HCT116 (cell line): ENCODE results near the gene RAB26. TPM values are rescaled to one million over a fixed set of nuclear protein-coding genes. Genes with fewer than 3 reads are reported as not detected.

Experiments used
- ATAC-seq: fragments of 200-7000 bp; cut with Tn5 transposase; 2 replicates; pipeline ENCODE4 v1.9.1; 2020; ENCODE audit warnings: mild to moderate bottlenecking, moderate library complexity
- BruUV-seq: library from RNA; stranded (reverse); fragments of 400-500 nt; replicated peaks from 2 replicates; lab custom pipeline; 2021; lab: Mats Ljungman, UMichigan
- CTCF ChIA-PET: fragments of 300-600 bp; sonication (Branson Sonifier 250); formaldehyde crosslinking; loops from one replicate; lab custom pipeline; 2021; ENCODE audit warnings: antibody characterized with exemption; lab: Charles Lee
- POLR2A ChIA-PET: fragments of 300-600, 350-600 bp; sonication (Branson Sonifier 250); formaldehyde crosslinking; loops from one replicate; lab custom pipeline; 2021; ENCODE audit warnings: antibody characterized with exemption; lab: Charles Lee
- RAD21 ChIA-PET, 2 experiments: fragments of 300-600 bp; sonication (Branson Sonifier 250); formaldehyde crosslinking; loops; one replicate each; lab custom pipeline; 2023; ENCODE audit warnings: low total read pairs in 2 of 2; ENCODE audit not compliant: uncharacterized antibody in 2 of 2, unreplicated experiment in 2 of 2, low non-redundant PET in 1 of 2; lab: Charles Lee
- DNase-seq: peaks from one replicate; pipeline ENCODE4 v3.0.0-alpha.2; 2010; ENCODE audit warnings: low read depth, low spot score
- H2AFZ ChIP-seq: fragments of 200-600 bp; shearing (Covaris generic), sonication (generic); 2 replicates; pipeline ENCODE4 v1.6.1; 2017; ENCODE audit warnings: low read depth, mixed run types, mixed read lengths, antibody characterized with exemption, low read length; ENCODE audit not compliant: poor library complexity, severe bottlenecking
- H3K27ac ChIP-seq: 2 replicates; pipeline ENCODE4 v1.5.1; 2012; ENCODE audit warnings: low read depth, low read length
- H3K27me3 ChIP-seq: fragments of 200-600 bp; sonication (generic); 2 replicates; pipeline ENCODE4 v1.6.1; 2016; ENCODE audit warnings: mixed run types, low read length, mixed read lengths; ENCODE audit not compliant: insufficient read depth
- H3K36me3 ChIP-seq, 2 experiments: fragments of 200-500 bp in 1 of 2; fragments of 200-600 bp in 1 of 2; sonication (Bioruptor generic) in 1 of 2; sonication (generic) in 1 of 2; 2 replicates each; pipeline versions ENCODE4 v1.5.1 to v1.6.1; 2014 to 2016; ENCODE audit warnings: low read length in 2 of 2, inconsistent platforms in 1 of 2, mixed read lengths in 1 of 2, mixed run types in 1 of 2; ENCODE audit not compliant: insufficient read depth in 2 of 2, control insufficient read depth in 1 of 2
- H3K4me1 ChIP-seq, 2 experiments: fragments of 200-600 bp in 1 of 2; sonication (generic) in 1 of 2; 2 replicates each; pipeline versions ENCODE4 v1.5.1 to v1.6.1; 2012 to 2017; ENCODE audit warnings: low read length in 2 of 2, inconsistent platforms in 1 of 2, mild to moderate bottlenecking in 1 of 2, mixed read lengths in 1 of 2, mixed run types in 1 of 2, moderate library complexity in 1 of 2; ENCODE audit not compliant: insufficient read depth in 2 of 2, control insufficient read depth in 1 of 2
- H3K4me2 ChIP-seq: fragments of 200-600 bp; sonication (generic); 2 replicates; pipeline ENCODE4 v1.6.1; 2017; ENCODE audit warnings: mixed run types, low read length, mixed read lengths
- H3K4me3 ChIP-seq, 2 experiments: fragments of 200-600 bp in 1 of 2; sonication (generic) in 1 of 2; replicated peaks in 1 of 2; 2 replicates each; pipeline ENCODE4 v1.5.1; 2011 to 2016; ENCODE audit warnings: low read length in 2 of 2, control low read depth in 1 of 2, low read depth in 1 of 2, mild to moderate bottlenecking in 1 of 2, mixed read lengths in 1 of 2, mixed run types in 1 of 2
- H3K79me2 ChIP-seq: fragments of 200-600 bp; sonication (generic); 2 replicates; pipeline ENCODE4 v1.6.1; 2017; ENCODE audit warnings: mild to moderate bottlenecking, mixed run types, low read length, moderate library complexity, mixed read lengths; ENCODE audit not compliant: insufficient read depth
- H3K9ac ChIP-seq: fragments of 200-600 bp; sonication (generic); 2 replicates; pipeline ENCODE4 v1.6.1; 2016; ENCODE audit warnings: low read length, mixed read lengths
- H3K9me2 ChIP-seq: fragments of 200-600 bp; sonication (generic), shearing (Covaris generic); 2 replicates; pipeline ENCODE4 v1.6.1; 2017; ENCODE audit warnings: mixed run types, mild to moderate bottlenecking, moderate library complexity; ENCODE audit not compliant: insufficient read depth
- H3K9me3 ChIP-seq, 2 experiments: fragments of 200-500 bp in 1 of 2; fragments of 200-600 bp in 1 of 2; sonication (Bioruptor generic) in 1 of 2; sonication (generic) in 1 of 2; 2 replicates each; pipeline ENCODE4 v1.6.1; 2014 to 2017; ENCODE audit warnings: low read length in 2 of 2, mixed read lengths in 2 of 2, inconsistent platforms in 1 of 2, low read depth in 1 of 2, mild to moderate bottlenecking in 1 of 2, mixed run types in 1 of 2, moderate library complexity in 1 of 2; ENCODE audit not compliant: control insufficient read depth in 1 of 2, insufficient read depth in 1 of 2
- H4K20me1 ChIP-seq: fragments of 200-600 bp; sonication (generic), shearing (Covaris generic); 2 replicates; pipeline ENCODE4 v1.6.1; 2017; ENCODE audit warnings: mixed run types, mild to moderate bottlenecking, moderate library complexity; ENCODE audit not compliant: insufficient read depth
- CBX3 ChIP-seq: IDR thresholded peaks from 2 replicates; pipeline ENCODE4 v1.6.1; 2012; ENCODE audit warnings: low read depth
- CEBPB ChIP-seq: IDR thresholded peaks from 2 replicates; pipeline ENCODE4 v1.6.1; 2012; ENCODE audit warnings: low read depth
- CTCF ChIP-seq, 3 experiments: fragments of 200-600 bp in 1 of 3; sonication (generic) in 1 of 3; IDR thresholded peaks in 2 of 3; conservative IDR thresholded peaks in 1 of 3; 2 replicates each; pipeline ENCODE4 v1.5.1; 2012 to 2017; ENCODE audit warnings: low read depth in 2 of 3, low read length in 2 of 3, antibody characterized with exemption in 1 of 3, borderline replicate concordance in 1 of 3, control low read depth in 1 of 3, mild to moderate bottlenecking in 1 of 3, mixed read lengths in 1 of 3, mixed run types in 1 of 3, moderate library complexity in 1 of 3; ENCODE audit not compliant: insufficient read depth in 1 of 3
- EGR1 ChIP-seq: IDR thresholded peaks from 2 replicates; pipeline ENCODE4 v1.6.1; 2012; ENCODE audit warnings: low read depth
- ELF1 ChIP-seq: IDR thresholded peaks from 2 replicates; pipeline ENCODE4 v1.6.1; 2012; ENCODE audit warnings: low read depth, borderline replicate concordance
- FOSL1 ChIP-seq: IDR thresholded peaks from 2 replicates; pipeline ENCODE4 v1.6.1; 2012; ENCODE audit warnings: low read depth
- POLR2A ChIP-seq: IDR thresholded peaks from 2 replicates; pipeline ENCODE4 v1.7.0; 2011; ENCODE audit warnings: borderline replicate concordance; ENCODE audit not compliant: insufficient read depth, insufficient read length; ENCODE audit errors: extremely low read depth
- POLR2AphosphoS5 ChIP-seq: IDR thresholded peaks from 2 replicates; pipeline ENCODE4 v1.6.1; 2011; ENCODE audit warnings: mild to moderate bottlenecking, low read depth, low read length, moderate library complexity
- SP1 ChIP-seq: IDR thresholded peaks from 2 replicates; pipeline ENCODE4 v1.6.1; 2012; ENCODE audit warnings: low read depth
- SRF ChIP-seq: IDR thresholded peaks from 2 replicates; pipeline ENCODE4 v1.6.1; 2012; ENCODE audit warnings: low read depth
- TCF7L2 ChIP-seq: IDR thresholded peaks from 2 replicates; pipeline ENCODE4 v1.7.0; 2011; ENCODE audit warnings: borderline replicate concordance, inconsistent platforms; ENCODE audit not compliant: insufficient read depth, insufficient read length; ENCODE audit errors: extremely low read depth
- ZBTB33 ChIP-seq: IDR thresholded peaks from 2 replicates; pipeline ENCODE4 v1.6.1; 2011; ENCODE audit warnings: mild to moderate bottlenecking, low read length, moderate library complexity; ENCODE audit not compliant: insufficient replicate concordance; ENCODE audit errors: extremely low read depth
- ZFX ChIP-seq: fragments of 450-650 bp; IDR thresholded peaks from 2 replicates; pipeline ENCODE4 v1.6.1; 2017
- intact Hi-C: fragments of 100-400 bp; cut with micrococcal nuclease; formaldehyde crosslinking; loops from 2 replicates; pipeline ENCODE4 v1.10.0; 2022
- total RNA-seq: library from RNA; stranded (reverse); gene quantifications from one replicate; pipeline ENCODE4 v1.2.1, GENCODE V29; 2021; ENCODE audit not compliant: unreplicated experiment
- TF ChIP-seq, protein P1 (sequence below): IDR thresholded peaks from 2 replicates; pipeline ENCODE4 v1.6.1; 2012; ENCODE audit warnings: low read depth
- TF ChIP-seq, protein P2 (sequence below): IDR thresholded peaks from 2 replicates; pipeline ENCODE4 v1.6.1; 2012

RAB26 gene
- total RNA-seq, 1 experiment from 2014 or later, result 44.9 TPM

GRCh38 chr16:2189252-2189893 lies 40.9 kb downstream of the RAB26 start:
- H3K4me1 ChIP-seq, result peaks cover 0 to 4% of the 10 kb centered on the region in 2 experiments; a peak in 3 of 4 replicates
- ChIA-PET POLR2A (interaction anchor here (1.2 kb wide), 1 partner anchor 34 kb away, joined by 3 read pairs; the partner anchor contains the start of gene TRAF7), CTCF (no interaction called here), RAD21 (no interaction called here)
- no peaks in the 10 kb centered on the region for H3K27me3 ChIP-seq
- no peaks in the 10 kb centered on the region for H3K79me2 ChIP-seq
- no peak overlapping the region for H3K9ac ChIP-seq
- TF ChIP-seq FOSL1, result no peak
- no peak for TF ChIP-seq ZBTB33
- TF ChIP-seq, protein P1, sequence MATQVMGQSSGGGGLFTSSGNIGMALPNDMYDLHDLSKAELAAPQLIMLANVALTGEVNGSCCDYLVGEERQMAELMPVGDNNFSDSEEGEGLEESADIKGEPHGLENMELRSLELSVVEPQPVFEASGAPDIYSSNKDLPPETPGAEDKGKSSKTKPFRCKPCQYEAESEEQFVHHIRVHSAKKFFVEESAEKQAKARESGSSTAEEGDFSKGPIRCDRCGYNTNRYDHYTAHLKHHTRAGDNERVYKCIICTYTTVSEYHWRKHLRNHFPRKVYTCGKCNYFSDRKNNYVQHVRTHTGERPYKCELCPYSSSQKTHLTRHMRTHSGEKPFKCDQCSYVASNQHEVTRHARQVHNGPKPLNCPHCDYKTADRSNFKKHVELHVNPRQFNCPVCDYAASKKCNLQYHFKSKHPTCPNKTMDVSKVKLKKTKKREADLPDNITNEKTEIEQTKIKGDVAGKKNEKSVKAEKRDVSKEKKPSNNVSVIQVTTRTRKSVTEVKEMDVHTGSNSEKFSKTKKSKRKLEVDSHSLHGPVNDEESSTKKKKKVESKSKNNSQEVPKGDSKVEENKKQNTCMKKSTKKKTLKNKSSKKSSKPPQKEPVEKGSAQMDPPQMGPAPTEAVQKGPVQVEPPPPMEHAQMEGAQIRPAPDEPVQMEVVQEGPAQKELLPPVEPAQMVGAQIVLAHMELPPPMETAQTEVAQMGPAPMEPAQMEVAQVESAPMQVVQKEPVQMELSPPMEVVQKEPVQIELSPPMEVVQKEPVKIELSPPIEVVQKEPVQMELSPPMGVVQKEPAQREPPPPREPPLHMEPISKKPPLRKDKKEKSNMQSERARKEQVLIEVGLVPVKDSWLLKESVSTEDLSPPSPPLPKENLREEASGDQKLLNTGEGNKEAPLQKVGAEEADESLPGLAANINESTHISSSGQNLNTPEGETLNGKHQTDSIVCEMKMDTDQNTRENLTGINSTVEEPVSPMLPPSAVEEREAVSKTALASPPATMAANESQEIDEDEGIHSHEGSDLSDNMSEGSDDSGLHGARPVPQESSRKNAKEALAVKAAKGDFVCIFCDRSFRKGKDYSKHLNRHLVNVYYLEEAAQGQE, result no peak
- TF ChIP-seq ELF1, result no peak
- TF ChIP-seq TCF7L2, result no peak
- no peak for TF ChIP-seq CTCF (IDR thresholded peaks at IDR 0.05 in 2 of 3, conservative IDR thresholded peaks at IDR 0.05 in 1 of 3; ENCODE audit: borderline replicate concordance in 1 of 3, insufficient read depth in 1 of 3, low read depth in 2 of 3, low read length in 2 of 3)
- TF ChIP-seq EGR1, result no peak
- no peak for TF ChIP-seq CEBPB
- TF ChIP-seq SP1, result no peak
- TF ChIP-seq, protein P2, sequence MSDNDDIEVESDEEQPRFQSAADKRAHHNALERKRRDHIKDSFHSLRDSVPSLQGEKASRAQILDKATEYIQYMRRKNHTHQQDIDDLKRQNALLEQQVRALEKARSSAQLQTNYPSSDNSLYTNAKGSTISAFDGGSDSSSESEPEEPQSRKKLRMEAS, result no peak
- TF ChIP-seq CBX3, result no peak
- TF ChIP-seq SRF, result no peak
- no peak for TF ChIP-seq POLR2A
- no peak for TF ChIP-seq ZFX
- no peak for TF ChIP-seq POLR2AphosphoS5
- no peak for DNase-seq
- intact Hi-C loops, result no loop called here
- H4K20me1 ChIP-seq, result no peaks in the 10 kb centered on the region
- H2AFZ ChIP-seq, result no peak overlapping the region
- no TSS peak for BruUV-seq
- H3K36me3 ChIP-seq, result no peaks in the 10 kb centered on the region
- H3K4me2 ChIP-seq, result no peak overlapping the region
- no peak overlapping the region for H3K27ac ChIP-seq
- no peaks in the 10 kb centered on the region for H3K9me3 ChIP-seq
- no peaks in the 10 kb centered on the region for H3K9me2 ChIP-seq
- H3K4me3 ChIP-seq, result no peak overlapping the region
- no peak for ATAC-seq
